GM19025 (cell line): ENCODE data around the gene CLASP1.
A peak's percentile ranks its signal among the peaks of the same experiment; 100 is the strongest.
"Not testable (repeated sequence)": the region's sequence is repeated elsewhere in the genome, so short reads cannot be mapped to it uniquely, and the experiment has no call there.

Experiments used
- ATAC-seq: cut with Tn5 transposase; IDR thresholded peaks from one replicate; pipeline ENCODE4 v1.9.1; 2021; ENCODE audit warnings: mild to moderate bottlenecking, low read depth, moderate library complexity; ENCODE audit not compliant: unreplicated experiment

Gene CLASP1

GRCh38 chr2:121663434-121663833, 14.2 kb upstream of the CLASP1 start:
- no peak for ATAC-seq

- no peak for ATAC-seq
Measured at GRCh38 chr2:121662656-121663055, 13.4 kb upstream of the CLASP1 start.

GRCh38 chr2:121659933-121660332, 10.7 kb upstream of the CLASP1 start:
- ATAC-seq = no peak

- ATAC-seq = not testable (repeated sequence)
Measured at GRCh38 chr2:121658393-121658792, 9.1 kb upstream of the CLASP1 start.

GRCh38 chr2:121653035-121653434, 3.8 kb upstream of the CLASP1 start:
- no peak for ATAC-seq

GRCh38 chr2:121650315-121650930, 1.2 kb upstream of the CLASP1 start:
- ATAC-seq = no peak

- ATAC-seq = peak; percentile 92
Measured at GRCh38 chr2:121649596-121650314, 493 bp upstream of the CLASP1 start.

GRCh38 chr2:121648206-121649148, 785 bp downstream of the CLASP1 start:
- peak; percentile 21 for ATAC-seq

- ATAC-seq = no peak
Measured at GRCh38 chr2:121647396-121647795, 1.9 kb downstream of the CLASP1 start.

GRCh38 chr2:121644715-121645114, 4.5 kb downstream of the CLASP1 start:
- ATAC-seq = no peak

GRCh38 chr2:121643877-121644276, 5.4 kb downstream of the CLASP1 start:
- ATAC-seq = no peak

GRCh38 chr2:121640380-121641316, 8.6 kb downstream of the CLASP1 start:
- no peak for ATAC-seq

GRCh38 chr2:121639846-121640245, 9.4 kb downstream of the CLASP1 start:
- ATAC-seq = not testable (repeated sequence)

GRCh38 chr2:121638333-121638732, 10.9 kb downstream of the CLASP1 start:
- ATAC-seq = no peak

GRCh38 chr2:121635371-121635770, 13.9 kb downstream of the CLASP1 start:
- ATAC-seq = no peak

- ATAC-seq = no peak
Measured at GRCh38 chr2:121634354-121635307, 14.6 kb downstream of the CLASP1 start.

GRCh38 chr2:121633463-121633862, 15.8 kb downstream of the CLASP1 start:
- no peak for ATAC-seq

GRCh38 chr2:121627525-121628050, 21.7 kb downstream of the CLASP1 start:
- ATAC-seq = no peak
